Osteoblast (primary cell): ENCODE measurements around the gene IKZF2. TPM values are rescaled to one million over a fixed set of nuclear protein-coding genes. Genes with fewer than 3 reads are reported as not detected.

Experiments used
- DNase-seq: peaks from one replicate; pipeline ENCODE4 v3.0.0; 2011; ENCODE audit warnings: low spot score, mixed read lengths; ENCODE audit not compliant: insufficient read length; ENCODE audit errors: missing footprints
- H2AFZ ChIP-seq: 2 replicates; pipeline ENCODE4 v1.6.0; 2011; ENCODE audit warnings: mild to moderate bottlenecking, low read length
- H3K27ac ChIP-seq: 2 replicates; pipeline ENCODE4 v1.5.1; 2011; ENCODE audit warnings: mild to moderate bottlenecking, low read depth, low read length, moderate library complexity
- H3K27me3 ChIP-seq: 2 replicates; pipeline ENCODE4 v1.6.0; 2012; ENCODE audit warnings: mild to moderate bottlenecking, control low read depth, inconsistent platforms, low read length, moderate library complexity; ENCODE audit not compliant: insufficient read depth
- H3K36me3 ChIP-seq: 2 replicates; pipeline ENCODE4 v1.5.1; 2011; ENCODE audit warnings: mild to moderate bottlenecking, low read length, control low read depth, moderate library complexity; ENCODE audit not compliant: insufficient read depth
- H3K4me1 ChIP-seq: 2 replicates; pipeline ENCODE4 v1.5.1; 2011; ENCODE audit warnings: mild to moderate bottlenecking, low read length, control low read depth, moderate library complexity; ENCODE audit not compliant: insufficient read depth
- H3K4me2 ChIP-seq: 2 replicates; pipeline ENCODE4 v1.6.0; 2011; ENCODE audit warnings: mild to moderate bottlenecking, low read length; ENCODE audit not compliant: insufficient read depth
- H3K4me3 ChIP-seq: fragments of 200-600 bp; sonication (generic); 3 replicates; pipeline ENCODE4 v1.5.1; 2012; ENCODE audit warnings: mild to moderate bottlenecking, low read length, inconsistent platforms; ENCODE audit not compliant: insufficient read depth
- H3K79me2 ChIP-seq: 2 replicates; pipeline ENCODE4 v1.6.0; 2012; ENCODE audit warnings: mild to moderate bottlenecking, low read length, control low read depth, inconsistent platforms; ENCODE audit not compliant: insufficient read depth
- H3K9me3 ChIP-seq: 2 replicates; pipeline ENCODE4 v1.5.1; 2011; ENCODE audit warnings: low read depth, low read length, control low read depth
- H4K20me1 ChIP-seq: 2 replicates; pipeline ENCODE4 v1.6.0; 2012; ENCODE audit warnings: mild to moderate bottlenecking, low read length, control low read depth; ENCODE audit not compliant: insufficient read depth
- total RNA-seq: library from RNA; depleted of rRNA; stranded (reverse); fragments of >200 nt; gene quantifications from 2 replicates; pipeline ENCODE4 v1.2.3, GENCODE V29; 2012
- TF ChIP-seq, protein P1 (sequence below): IDR thresholded peaks from 2 replicates; pipeline ENCODE4 v1.5.1; 2011; ENCODE audit warnings: mild to moderate bottlenecking, low read depth, low read length, moderate library complexity; ENCODE audit errors: extremely low read depth

Gene IKZF2
- total RNA-seq, 1 donor = 11.9 TPM

DNA sequence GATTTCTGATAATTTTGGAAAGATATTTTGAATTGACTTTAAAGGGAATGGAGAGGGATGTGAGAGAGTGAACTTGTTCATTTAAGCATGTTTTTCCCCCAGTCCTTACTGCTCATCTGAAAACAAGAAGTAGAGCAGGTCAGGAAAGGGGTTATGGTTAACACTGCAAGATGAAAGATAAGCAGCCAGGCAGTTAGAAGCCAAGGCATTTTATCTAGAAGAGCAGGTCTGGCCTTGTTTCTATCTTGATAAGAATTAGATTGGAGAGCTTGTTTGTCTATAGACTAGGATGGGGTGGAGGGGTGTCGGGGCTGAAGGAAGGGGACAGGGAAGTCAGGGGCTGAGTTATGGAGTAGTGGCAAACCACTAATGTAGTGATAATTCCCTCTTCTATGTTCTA lies 171.6 kb downstream of the IKZF2 start:
- peaks cover 7% of the 10 kb centered on the region for H3K4me1 ChIP-seq
- H3K36me3 ChIP-seq = no peaks in the 10 kb centered on the region
- H3K27ac ChIP-seq = no peak overlapping the region
- no peak overlapping the region for H3K4me2 ChIP-seq
- DNase-seq = no peak
- H3K27me3 ChIP-seq = no peaks in the 10 kb centered on the region
- no peaks in the 10 kb centered on the region for H3K9me3 ChIP-seq
- H3K79me2 ChIP-seq = no peaks in the 10 kb centered on the region
- H4K20me1 ChIP-seq = no peaks in the 10 kb centered on the region
- no peak overlapping the region for H2AFZ ChIP-seq
- TF ChIP-seq, protein P1, sequence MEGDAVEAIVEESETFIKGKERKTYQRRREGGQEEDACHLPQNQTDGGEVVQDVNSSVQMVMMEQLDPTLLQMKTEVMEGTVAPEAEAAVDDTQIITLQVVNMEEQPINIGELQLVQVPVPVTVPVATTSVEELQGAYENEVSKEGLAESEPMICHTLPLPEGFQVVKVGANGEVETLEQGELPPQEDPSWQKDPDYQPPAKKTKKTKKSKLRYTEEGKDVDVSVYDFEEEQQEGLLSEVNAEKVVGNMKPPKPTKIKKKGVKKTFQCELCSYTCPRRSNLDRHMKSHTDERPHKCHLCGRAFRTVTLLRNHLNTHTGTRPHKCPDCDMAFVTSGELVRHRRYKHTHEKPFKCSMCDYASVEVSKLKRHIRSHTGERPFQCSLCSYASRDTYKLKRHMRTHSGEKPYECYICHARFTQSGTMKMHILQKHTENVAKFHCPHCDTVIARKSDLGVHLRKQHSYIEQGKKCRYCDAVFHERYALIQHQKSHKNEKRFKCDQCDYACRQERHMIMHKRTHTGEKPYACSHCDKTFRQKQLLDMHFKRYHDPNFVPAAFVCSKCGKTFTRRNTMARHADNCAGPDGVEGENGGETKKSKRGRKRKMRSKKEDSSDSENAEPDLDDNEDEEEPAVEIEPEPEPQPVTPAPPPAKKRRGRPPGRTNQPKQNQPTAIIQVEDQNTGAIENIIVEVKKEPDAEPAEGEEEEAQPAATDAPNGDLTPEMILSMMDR = no peak
- H3K4me3 ChIP-seq = no peak overlapping the region

DNA sequence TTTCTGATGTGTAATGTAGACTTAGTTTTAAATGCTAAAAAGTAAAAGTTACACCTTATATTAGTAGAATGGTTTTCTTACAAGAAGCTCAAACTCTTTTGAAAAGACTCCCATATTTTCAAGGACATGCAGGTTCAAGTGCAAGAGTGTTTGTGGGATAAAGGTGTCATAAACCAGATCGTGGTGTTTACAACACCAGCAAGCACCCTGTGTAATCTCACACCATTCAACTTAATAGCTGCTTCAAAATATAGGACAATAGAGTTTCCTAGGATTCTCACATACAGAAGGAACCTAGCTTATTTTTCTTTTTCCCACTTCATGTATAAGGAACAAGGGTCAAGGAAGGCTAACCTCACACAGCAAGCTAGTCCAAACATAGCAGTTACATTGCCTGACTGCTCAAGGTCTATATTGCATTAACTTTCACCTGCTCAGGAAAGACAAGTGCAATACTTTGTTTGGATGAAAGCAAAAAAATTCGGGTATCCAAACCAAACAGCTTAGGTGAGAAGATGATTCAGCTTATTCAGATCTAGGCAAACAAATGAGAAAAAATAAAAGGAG lies 172.3 kb downstream of the IKZF2 start:
- no peak for DNase-seq
- H3K4me2 ChIP-seq = no peak overlapping the region
- TF ChIP-seq, protein P1 = no peak

DNA sequence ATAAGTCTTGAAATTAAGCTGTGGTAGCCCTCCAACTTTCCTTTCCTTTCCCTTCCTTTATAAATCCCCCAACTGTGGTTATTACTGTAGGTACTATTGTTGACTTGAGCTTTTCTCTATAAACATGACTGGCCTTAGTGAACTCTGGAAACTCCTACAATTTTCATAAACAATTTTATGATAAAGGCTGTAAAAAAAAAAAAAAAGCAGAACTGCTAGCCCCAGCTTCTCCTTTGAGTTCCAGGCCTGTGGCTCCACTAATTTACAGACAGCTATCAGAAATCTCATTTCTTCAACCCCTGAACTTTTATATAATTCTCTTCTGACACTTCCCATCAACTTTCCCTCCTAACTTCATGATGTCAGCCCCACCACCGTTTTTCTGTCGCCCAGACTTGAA lies 174.3 kb downstream of the IKZF2 start:
- TF ChIP-seq, protein P1 = no peak
- Histone ChIP-seq H3K4me3 (no peak overlapping the region), H3K27me3 (no peaks in the 10 kb centered on the region), H2AFZ (no peak overlapping the region), H3K4me1 (peaks cover 15% of the 10 kb centered on the region), H4K20me1 (no peaks in the 10 kb centered on the region), H3K79me2 (no peaks in the 10 kb centered on the region), H3K9me3 (no peaks in the 10 kb centered on the region), H3K27ac (no peak overlapping the region), H3K36me3 (no peaks in the 10 kb centered on the region), H3K4me2 (no peak overlapping the region)
- no peak for DNase-seq

More for the DNA sequence above, 172.3 kb downstream of the IKZF2 start:
- no peaks in the 10 kb centered on the region for H3K9me3 ChIP-seq
- no peak overlapping the region for H3K27ac ChIP-seq
- no peak overlapping the region for H3K4me3 ChIP-seq
- no peak overlapping the region for H2AFZ ChIP-seq
- no peaks in the 10 kb centered on the region for H3K27me3 ChIP-seq
- no peaks in the 10 kb centered on the region for H3K79me2 ChIP-seq
- H4K20me1 ChIP-seq = no peaks in the 10 kb centered on the region
- H3K4me1 ChIP-seq = peaks cover 10% of the 10 kb centered on the region
- no peaks in the 10 kb centered on the region for H3K36me3 ChIP-seq

DNA sequence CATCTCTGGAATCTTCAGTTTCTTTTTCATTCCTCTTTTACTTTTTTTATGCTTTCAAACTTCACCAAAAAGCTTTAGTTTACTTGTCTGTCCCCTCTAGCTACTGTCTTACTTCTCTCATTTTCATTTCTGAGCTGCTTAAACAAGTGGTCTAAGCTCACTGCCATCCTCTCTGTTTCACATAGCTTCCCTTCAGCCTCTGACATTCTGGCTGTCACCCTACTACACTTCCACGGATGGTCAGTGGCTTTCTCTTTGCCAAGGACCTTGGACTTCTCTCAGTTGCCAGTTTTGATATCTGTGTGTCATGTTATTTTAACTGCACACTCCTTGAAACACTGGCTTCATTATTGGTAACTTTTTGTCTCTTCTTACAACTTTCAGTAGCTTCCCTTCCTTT lies 176.1 kb downstream of the IKZF2 start:
- no peaks in the 10 kb centered on the region for H3K9me3 ChIP-seq
- H3K4me1 ChIP-seq = peaks cover 17% of the 10 kb centered on the region
- H3K79me2 ChIP-seq = no peaks in the 10 kb centered on the region
- H3K27me3 ChIP-seq = no peaks in the 10 kb centered on the region
- no peaks in the 10 kb centered on the region for H3K36me3 ChIP-seq
- TF ChIP-seq, protein P1 = no peak
- no peak for DNase-seq
- H3K4me2 ChIP-seq = peak overlapping the region; percentile 21
- peak overlapping the region; percentile 47 for H2AFZ ChIP-seq
- no peak overlapping the region for H3K4me3 ChIP-seq
- peak overlapping the region; percentile 59 for H3K27ac ChIP-seq
- H4K20me1 ChIP-seq = no peaks in the 10 kb centered on the region
